Measurements from ENCODE around the gene CD151. TPM values are rescaled to one million over a fixed set of nuclear protein-coding genes. Genes with fewer than 3 reads are reported as not detected.

Gene CD151
- total RNA-seq (2014; rRNA removed; shearing (Covaris generic)) = 892 and 998 TPM in 2 replicates

DNA sequence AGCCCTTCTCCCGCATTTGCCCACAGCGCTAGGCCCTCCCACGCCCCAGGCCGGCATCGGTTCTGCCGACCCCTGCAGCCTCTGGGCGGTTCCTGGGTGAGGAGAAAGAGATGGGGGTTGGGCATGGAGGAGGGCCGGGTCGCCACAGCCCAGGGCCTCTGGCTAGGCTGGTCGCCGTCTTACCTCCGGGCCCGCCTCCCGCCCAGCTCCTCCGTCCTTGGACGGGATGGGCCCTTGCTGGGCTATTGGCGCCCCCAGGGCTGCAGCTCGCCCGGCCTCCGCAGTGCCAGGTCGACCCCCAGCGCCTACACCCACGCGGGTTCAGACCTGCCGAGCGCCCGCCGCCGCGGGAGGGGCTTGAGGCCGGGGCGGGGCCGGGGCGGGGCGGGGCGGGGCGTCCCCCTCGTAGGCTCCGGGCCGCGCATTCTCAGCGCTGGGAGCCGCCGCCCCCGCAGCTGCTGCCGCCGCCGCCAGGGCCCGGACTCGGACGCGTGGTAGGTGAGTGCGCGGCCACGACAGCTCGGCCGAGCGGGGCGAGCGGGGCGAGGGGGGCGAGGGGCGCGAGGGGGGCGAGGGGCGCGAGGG lies at the start of gene CD151:
Gene CD151 (plus strand): TSS at position 424 of the 585 bp plus-strand sequence. CDS start 3,118 bp downstream, outside the sequence.
- peak; percentile 62 for DNase-seq (ENCODE audit: low spot score)

DNA sequence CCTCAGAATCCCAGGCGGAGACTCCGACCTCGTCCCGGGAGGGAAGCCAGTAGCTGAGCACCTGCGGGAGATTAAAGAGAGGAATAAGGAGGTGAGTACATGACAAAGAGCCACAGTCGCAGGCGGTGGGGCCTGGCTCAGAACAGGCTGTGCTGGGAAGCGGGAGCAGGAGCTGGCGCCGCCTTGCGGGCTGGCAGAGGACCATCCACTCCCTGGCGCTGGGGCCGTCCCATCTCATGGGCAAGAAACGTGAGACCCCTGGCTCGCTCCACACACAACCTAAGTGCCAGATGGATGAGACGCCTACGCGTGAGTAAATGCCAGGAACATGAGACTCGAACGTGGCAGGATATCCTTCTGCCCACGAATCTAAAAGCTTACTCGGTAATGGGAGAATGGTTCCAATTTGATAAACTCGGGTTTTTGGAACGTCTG lies 49.2 kb upstream of the CD151 start:
- DNase-seq (ENCODE audit: low spot score) = no peak

DNA sequence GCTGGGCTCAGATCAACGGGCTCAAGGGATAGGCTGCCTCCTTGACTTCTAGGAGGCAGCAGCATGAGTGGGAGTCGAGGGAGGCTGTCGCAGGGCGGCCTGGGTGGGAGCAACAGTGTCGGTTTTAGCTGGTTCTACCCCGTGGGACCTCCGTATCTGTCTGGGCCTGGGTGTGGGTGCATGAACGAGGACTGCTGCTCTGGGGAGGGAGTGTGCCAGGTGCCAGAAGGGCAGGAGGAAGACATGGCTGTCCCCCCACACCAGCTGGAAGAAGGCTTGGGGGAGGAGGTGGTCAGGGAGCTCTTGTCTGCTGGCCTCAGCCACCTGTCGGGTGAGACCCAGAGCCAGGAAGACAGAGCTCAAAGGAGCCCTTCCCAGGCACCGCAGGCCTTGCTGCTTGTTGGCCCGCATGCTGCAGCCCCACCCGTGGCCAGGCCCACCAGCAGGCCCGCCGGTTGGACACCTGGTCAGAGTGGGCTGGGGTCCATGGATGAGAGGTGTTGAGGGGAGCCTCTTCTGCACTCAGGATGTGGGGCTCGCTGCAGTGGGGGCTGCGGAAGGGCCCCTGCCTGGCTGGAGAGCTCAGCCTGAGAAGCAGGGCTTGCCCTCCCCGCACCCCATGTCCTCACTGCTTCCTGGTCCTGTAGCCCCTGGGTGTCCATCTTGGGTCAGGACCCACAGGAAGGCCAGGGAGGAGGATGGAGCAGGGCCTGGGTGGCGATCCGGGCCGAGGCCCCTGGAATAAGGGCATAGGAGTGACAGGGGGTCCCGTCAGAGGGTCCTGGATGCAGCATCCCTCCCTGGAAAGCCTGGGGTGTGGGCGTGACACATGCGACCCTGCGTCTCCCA lies 46.3 kb upstream of the CD151 start:
- DNase-seq (ENCODE audit: low spot score) = no peak

DNA sequence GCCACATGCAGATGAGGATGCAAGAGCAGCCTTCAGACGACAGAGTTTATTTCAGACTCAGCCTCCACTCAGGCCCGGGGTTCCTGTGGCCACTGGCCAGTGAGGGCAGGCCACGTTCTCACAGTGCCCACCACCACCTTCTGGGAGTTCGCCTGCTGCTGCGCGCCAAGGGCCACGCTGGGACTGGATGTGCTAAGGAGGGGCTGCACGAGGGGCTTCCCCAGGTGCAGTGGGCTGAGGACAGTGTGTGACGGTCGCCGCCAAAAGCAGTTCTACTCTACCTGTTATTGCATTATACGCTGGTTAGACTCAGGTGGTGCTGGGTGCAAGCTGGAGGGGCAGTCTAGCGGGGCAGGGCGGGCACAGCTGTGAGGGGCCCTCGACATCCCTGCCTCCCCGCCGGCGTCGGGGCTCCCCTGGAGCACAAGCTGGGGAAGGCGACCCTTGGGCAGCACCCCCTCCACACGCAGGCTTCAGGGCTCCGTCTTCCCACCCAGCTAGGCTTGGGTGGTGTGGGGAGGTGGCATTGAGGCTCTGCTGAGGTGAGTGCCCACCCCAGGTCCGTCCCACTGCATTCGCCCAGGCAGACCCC lies 45.6 kb upstream of the CD151 start:
- DNase-seq (ENCODE audit: low spot score) = no peak

DNA sequence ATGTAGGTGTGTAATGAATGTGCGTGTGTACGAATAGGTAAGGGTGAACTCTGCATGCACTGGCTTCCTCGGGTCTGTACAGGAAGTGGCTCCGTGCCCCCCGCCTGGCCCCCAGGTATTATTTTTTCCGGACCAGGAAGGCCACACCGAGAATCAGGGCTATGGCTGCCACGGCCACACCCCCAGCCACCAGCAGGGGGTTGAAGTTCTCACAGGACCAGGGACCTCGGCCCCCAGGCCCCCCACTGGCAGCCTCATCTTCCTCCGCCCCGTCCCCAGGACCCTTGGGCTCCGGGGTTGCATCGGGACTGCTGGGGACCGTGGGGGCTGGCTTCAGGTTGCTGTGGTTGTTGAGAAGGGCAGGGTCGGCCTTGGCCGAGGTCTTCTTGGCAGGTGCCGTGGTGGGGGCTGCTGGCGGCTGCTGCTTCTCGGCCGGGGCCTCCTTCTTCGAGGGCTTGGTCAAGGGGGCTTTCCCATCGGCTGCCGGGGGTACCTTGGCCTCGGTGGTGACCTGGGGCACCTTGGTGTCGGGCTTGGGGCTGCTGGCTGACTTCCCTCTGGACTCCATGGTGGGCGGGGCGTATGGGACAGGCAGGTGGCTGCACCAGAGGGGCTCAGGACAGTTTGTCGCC lies 44.6 kb upstream of the CD151 start:
- DNase-seq (ENCODE audit: low spot score) = no peak

DNA sequence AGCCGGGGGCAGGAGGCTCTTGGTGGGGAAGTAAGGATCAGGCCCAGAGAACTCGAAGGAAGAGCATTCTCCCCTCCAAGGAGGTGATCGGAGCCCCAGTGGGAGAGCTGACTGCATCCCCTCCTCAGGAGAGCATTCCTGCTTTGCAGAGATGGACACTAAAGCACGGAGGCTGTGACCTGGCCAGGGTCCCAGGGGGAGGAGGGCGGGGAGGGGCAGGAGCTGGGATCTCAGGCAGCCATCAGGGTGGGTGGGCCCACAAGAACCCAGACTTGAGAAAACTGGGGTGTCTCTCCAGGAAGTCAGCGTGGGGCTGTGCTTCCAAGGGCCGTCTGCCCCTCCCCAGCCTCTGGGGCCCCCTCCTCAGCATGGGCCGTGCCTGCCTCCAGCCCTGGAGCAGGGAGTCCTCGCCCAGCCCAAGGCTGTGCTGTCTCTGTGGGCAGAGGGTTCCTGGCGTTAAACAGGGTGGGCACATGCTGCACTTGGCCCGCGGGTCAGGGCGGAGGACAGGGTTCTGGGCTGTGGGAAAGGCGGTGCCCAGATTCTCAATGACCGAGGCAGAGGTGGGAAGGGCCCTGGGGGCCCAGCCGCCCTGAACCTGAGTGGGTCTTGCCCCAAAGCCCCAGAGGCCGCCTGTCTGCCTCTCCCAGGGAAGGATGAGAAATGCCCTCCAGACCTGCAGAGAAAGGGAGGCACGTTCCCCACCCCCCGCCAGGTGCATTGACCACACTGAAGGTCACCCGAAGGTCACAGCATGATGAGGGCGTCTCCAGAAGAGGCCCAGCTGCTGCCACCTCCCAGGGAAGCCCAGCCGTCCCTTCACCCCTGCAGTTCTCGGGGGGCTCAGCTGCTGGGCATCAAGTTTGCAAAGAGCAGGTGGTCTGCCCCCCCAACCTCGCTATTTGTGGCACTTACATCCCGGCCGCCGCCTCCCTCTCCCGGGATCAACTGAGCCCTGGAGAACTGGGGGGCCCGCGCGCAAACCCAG lies 43.5 kb upstream of the CD151 start:
- DNase-seq (ENCODE audit: low spot score) = no peak

DNA sequence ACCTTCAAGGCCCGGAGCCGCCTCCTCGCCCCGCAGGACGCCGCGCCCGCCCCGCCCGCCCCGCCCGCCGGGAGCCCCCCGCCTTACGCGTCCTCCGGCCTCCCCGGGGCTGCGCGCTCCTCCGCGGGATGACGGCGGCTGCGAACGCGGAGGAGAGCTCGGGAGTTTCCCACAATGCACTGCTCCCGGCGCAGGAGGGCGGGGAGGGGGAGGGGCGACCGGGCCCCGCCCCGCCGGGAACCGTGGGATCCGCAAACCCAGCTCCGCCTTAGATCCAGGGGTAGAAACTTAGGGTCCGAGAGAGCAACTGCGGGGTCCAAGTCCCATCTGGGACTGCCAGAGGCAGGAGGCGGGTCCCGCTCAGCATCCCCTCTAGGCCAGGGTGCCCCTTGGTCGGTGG lies 42.8 kb upstream of the CD151 start, which contains the start of gene CEND1:
Gene CEND1 (minus strand): TSS at position 148 of the 400 bp plus-strand sequence. CDS start 1,514 bp downstream, outside the sequence.
- DNase-seq (ENCODE audit: low spot score) = no peak

DNA sequence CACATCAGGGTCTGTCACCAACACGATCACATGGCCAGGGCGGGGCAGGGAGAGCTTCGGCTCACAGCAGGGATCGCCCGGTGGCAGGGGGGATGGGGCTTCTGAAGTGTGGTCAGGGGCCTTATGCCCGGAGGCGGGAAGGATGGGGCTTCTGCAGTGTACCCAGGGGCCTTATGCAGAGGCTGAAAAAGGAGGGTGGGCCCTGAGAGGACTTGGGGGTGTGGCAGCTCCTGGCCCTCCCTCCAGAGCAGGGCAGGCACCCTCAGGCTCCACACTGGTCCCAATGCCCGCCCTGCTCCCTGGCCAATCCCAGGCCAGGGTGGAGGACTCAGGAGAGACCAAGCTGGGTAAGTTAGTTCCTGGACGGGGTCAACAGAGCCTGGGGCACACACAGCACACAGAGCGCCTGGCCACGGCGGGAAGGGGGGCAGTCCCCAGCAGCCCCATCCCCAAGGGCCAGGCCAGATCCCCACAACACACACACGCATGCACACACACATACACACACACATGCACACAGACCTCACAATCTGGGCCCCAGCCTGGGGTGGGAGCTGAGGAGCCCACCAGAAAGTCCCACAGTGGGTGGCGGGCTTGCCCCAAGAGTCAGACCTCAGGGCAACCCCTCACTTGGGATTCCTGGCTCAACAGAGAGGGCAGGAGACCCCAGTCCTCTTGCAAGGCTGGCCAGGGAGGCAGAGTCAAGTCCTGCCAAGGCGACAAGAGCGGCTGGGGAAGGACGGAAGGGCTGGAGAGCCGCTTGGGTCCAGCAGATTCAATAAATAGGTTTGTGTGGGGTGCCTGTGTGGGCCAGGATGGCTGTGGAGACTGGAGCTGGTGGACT lies 41.8 kb upstream of the CD151 start:
- peak; percentile 81 for DNase-seq (ENCODE audit: low spot score)

DNA sequence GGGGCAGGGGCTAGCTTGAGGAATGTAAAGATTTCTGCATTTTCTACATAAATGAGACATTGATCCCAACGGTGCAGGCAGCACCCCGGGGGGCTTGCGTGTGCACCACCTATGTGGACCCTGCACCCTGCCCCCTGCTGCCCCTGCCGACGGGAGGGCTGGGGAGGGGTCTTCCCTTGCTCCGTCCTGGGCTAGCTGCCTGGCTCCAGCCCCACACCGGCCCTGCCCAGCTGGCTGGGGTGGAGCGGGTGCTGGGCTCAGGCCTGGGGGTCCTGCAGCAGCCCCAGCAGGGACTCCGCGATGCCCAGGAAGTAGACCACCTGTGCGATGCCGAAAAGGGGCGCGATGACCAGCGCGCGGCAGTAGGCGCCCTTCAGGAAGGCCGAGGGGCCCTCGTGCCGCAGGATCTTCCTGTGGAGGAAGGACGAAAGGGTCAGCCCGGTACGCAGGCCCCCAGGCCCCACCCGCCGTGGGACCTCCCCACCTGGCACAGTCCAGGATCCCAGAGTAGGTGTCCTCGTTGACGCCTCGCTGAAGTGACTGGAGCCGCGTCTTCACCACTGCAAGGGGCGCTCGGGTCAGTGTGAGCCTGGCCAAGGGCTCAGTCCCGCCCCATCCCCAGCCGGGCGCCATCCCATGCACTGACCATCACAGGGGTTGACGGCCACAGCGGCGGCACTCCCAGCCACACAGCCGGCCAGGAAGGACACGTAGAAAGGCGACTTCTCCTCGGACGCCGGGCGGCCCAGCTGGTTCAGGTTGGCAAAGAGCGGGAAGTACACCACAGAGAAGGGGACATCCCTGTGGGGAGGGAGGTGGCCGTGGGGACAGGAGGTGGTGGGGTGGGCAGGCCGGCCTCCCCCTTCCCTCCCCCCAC lies 40.9 kb upstream of the CD151 start:
- DNase-seq (ENCODE audit: low spot score) = no peak

DNA sequence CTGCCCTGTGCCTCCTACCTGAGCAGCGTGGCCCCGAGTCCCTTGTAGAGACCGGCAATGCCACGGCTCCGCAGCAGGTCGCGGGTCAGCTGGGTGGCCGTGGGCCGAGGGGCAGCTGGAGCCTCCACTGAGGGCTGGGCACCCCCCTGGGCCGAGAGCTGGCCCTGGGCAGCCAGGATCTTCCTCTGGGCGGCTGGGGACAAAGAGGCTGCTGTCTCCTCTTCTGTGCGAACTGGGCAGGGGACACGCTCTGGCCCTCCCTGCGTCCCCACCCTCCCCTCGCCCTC lies 40.3 kb upstream of the CD151 start:
- no peak for DNase-seq (ENCODE audit: low spot score)

DNA sequence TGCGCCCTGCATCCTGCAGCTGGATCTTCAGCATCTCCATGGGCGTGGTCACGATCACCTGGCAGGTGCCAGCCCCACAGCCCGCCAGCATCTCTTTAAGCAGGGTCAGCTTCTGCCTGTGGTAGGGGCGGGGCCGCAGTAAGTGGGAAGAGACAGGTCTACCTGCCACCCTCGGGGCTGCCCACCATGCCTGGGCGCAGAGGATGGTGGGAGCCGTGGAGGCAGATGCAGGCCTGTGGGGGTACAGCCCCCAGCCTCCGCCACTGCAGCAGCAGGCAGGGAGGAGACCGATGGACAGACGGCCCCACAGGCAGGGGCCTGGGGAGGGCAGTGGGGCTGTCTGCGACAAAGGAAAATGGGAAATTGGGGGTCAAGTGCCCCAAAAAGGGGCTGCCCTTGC lies 39.9 kb upstream of the CD151 start:
- DNase-seq (ENCODE audit: low spot score) = no peak

DNA sequence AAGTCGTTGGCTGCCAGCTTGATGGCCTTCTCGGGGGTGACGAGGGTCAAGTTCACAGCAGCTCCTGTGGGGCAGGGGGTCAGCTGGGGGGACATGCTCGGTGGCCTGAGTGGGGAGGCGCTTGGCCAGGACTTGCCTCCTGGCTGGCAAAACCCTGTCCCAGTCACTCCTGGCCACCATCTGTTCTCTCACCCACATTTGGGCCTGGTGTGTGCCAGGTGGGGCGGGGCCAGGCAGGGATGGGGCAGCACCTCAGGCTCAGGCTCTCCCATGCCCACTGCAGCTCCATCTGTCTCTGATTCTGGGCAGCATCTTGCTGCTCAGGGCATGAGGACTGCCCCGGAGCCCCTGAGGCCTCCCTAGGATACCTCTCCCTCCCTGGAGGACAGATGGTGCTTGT lies 39.2 kb upstream of the CD151 start:
- DNase-seq (ENCODE audit: low spot score) = no peak

DNA sequence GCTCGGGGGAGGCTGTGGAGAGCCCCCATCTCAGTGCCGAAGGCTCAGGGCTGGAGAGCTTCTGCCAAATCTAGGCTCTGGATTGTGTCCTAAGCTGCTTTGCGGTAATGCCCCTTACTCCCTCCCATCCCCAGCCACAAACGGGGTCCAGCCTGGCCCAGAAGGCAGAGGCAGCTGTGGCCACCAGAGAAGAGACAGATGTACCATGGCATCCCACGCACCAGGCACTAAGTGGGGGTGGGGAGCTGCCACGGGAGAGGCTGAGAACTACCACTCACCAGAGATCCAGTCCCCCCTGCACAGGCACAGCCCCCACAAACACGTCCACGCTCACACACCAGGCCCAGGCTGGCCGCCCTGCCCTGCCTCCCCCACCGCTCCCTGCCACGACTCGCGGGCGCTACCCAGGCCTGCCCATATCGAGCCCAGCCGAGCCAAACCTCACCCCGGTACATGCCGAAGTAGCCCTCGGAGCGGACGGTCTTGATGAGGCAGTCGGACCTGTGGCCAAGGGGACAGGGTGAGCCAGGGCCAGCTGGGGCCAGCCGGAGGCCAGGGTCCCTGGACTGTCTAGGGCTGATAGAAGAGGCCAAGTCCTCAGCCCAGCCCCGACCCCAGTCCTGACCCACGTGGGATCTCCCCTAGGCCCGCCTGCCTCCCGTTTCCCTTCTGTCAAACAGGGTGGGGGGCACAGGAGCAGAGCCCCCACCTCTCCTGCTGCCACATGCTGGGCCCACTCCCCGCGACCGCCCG lies 38.6 kb upstream of the CD151 start:
- no peak for DNase-seq (ENCODE audit: low spot score)

DNA sequence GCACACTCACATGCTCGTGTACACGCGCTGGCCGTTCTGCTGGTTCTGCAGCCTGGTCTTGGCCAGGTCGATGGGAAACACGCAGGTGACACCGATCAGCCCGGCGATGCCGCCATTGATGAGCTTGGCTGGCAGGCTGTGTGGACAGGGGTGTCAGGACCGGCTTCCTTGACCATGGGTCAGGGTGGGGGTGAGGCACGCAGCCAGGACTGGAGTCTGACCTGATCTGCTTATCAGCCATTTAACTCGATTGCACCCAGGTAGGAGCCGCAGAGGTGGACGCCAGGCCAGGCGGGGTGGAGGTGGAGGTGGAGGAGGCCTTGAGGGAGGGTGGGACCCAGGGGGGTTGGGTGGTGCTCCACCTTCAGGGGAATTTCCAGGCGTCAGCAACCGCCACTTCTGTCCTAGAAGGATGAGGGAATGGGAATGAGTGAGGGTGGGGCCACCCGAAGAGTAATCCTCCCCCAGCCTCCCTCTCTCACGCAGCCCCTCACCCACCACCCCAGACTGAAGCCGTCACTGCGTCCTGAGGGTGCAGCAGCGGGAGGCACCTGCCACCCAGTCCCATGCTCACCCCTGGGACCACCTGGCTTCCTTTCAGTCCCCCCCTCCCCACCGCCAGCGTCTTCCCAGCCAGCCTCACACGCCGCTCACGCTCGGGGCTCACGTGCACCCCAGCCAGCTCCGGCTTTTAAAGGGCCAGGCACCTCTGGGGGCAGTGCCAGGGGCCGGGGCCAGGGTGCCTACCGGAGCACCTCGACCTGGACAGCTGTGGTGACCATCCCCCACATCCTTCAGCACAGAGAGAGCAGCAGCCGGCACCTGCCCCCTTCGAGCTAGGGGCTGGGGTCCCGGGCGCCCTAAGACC lies 37.8 kb upstream of the CD151 start:
- peak; percentile 72 for DNase-seq (ENCODE audit: low spot score)

DNA sequence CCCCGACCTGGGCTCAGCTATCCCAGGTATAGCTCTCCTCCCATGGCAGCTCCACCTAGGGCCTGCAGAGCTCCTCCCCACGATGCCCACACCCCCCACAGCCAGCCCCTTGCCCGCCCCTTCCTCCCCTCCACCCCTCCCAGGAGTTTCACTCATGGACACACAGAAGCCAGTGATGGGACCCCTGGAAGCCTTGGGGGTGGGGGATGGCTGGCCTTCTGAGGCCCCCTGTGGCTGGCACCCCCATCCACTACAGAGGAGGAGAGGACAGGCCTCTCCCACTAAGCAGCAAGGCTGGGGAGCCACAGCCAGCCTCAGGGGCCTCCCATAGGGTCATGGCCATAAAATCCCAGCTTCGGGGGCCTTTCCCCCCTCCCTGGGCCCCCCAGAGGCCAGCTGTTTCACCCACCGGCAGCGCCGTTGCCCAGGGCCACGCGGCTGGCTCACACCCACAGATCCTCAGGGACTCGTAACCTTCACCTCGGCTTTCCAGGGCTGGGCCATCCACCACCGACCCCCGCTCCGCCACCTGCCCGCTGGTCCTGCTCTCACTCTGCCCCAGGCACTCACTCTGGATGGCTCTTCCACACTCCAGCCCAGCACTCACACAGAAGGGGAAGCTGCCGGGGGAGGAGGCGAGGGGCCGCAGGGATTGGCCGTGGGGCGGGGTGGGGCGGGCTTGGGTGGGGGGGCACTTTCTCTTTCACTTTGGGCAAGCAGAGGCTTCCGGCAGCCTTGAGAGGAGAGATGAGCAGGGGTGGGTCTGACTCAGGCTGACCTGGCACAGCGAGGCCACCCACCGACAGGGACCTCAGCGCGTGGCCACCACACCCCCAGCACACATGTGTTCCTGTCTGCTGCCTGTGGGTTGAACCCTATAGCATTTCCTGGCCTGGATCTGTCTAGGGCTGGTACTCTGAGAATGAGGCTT lies 36.9 kb upstream of the CD151 start:
- DNase-seq (ENCODE audit: low spot score) = peak; percentile 93

DNA sequence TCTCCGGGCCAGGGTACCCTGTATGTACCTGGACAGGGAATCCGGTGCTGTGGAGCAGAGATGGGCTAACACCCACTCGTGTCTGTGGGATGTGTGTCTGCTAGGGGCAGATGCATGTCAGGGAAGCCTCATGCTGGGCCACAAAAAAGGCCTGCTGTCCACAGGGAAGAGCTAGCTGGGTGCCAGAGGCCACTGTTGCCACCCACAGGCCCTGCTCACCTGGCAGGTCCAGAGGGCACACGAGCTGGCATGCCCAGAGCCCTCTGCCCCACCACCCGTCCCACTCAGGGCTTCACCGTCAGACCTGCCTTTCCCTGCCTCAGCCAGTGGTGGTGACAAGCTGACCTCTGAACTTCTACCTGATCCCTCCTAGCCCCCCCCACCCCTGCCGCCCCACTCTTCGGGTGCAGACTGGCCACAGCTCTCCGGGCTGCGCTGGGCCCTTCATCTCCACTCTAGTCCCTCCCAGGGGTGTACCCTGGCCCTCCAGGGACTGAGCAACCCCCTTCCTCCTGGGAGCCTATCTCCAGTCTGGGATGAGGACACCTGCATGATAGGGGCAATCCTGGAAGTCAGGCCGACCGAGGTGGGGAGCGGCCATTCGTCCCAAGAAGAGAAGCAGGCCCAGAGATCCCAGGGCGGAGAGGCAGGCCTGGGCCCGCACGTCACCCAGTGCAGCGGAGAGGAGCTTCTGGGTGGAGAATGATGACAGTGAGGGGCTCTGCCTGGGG lies 36.0 kb upstream of the CD151 start:
- no peak for DNase-seq (ENCODE audit: low spot score)
